ENCODE measurements around the gene BIRC3. TPM values are rescaled to one million over a fixed set of nuclear protein-coding genes. Genes with fewer than 3 reads are reported as not detected.
"Not testable (repeated sequence)": the region's sequence is repeated elsewhere in the genome, so short reads cannot be mapped to it uniquely, and the experiment has no call there.

The BIRC3 gene
- total and polyA plus RNA-seq, 3 donors from 2014 or later, result 6.2 to 10.9 (median 6.4) TPM

GRCh38 chr11:102328748-102329147, 11.5 kb downstream of the BIRC3 start:
- DNase-seq, result no peak
- intact Hi-C loops (cut with DNase I; ENCODE audit: low total_unique reads), result no loop called here
- TF ChIP-seq CTCF (IDR thresholded peaks at IDR 0.05) (no peak), POLR2A (IDR thresholded peaks at IDR 0.05) (no peak)
- no peaks in the 10 kb centered on the region for H3K9me3 ChIP-seq
- no peaks in the 10 kb centered on the region for H3K4me1 ChIP-seq
- no peak overlapping the region for H3K27ac ChIP-seq
- H3K27me3 ChIP-seq, result no peaks in the 10 kb centered on the region
- 89 to 100% methylated on average over 1 of the region's 1 CpG for WGBS, 2 donors
- H3K36me3 ChIP-seq (ENCODE audit: low read depth, missing control alignments), result no peaks in the 10 kb centered on the region
- H3K4me3 ChIP-seq, result no peak overlapping the region

- no peak for DNase-seq
- no peaks in the 10 kb centered on the region for H3K36me3 ChIP-seq (ENCODE audit: low read depth, missing control alignments)
- H3K27ac ChIP-seq, result no peak overlapping the region
- no peaks in the 10 kb centered on the region for H3K27me3 ChIP-seq
- no peaks in the 10 kb centered on the region for H3K9me3 ChIP-seq
- intact Hi-C loops (cut with DNase I; ENCODE audit: low total_unique reads), result no loop called here
- H3K4me1 ChIP-seq, result no peaks in the 10 kb centered on the region
- H3K4me3 ChIP-seq, result no peak overlapping the region
- TF ChIP-seq CTCF (IDR thresholded peaks at IDR 0.05) (no peak), POLR2A (IDR thresholded peaks at IDR 0.05) (no peak)
Measured at GRCh38 chr11:102330231-102330630, 12.9 kb downstream of the BIRC3 start.

- Histone ChIP-seq H3K4me1 (no peaks in the 10 kb centered on the region), H3K4me3 (no peak overlapping the region), H3K27ac (no peak overlapping the region), H3K36me3 (ENCODE audit: low read depth, missing control alignments) (no peaks in the 10 kb centered on the region), H3K9me3 (no peaks in the 10 kb centered on the region), H3K27me3 (no peaks in the 10 kb centered on the region)
- WGBS, 2 donors, result 87 to 92% methylated on average over 2 of the region's 2 CpGs
- no peak for TF ChIP-seq POLR2A (IDR thresholded peaks at IDR 0.05)
- no peak for TF ChIP-seq CTCF (IDR thresholded peaks at IDR 0.05)
- no peak for DNase-seq
- intact Hi-C loops (cut with DNase I; ENCODE audit: low total_unique reads), result no loop called here
Measured at GRCh38 chr11:102331341-102331740, 14.1 kb downstream of the BIRC3 start.

GRCh38 chr11:102332611-102332994, 15.3 kb downstream of the BIRC3 start:
- no peak for DNase-seq
- H3K4me3 ChIP-seq, result no peak overlapping the region
- H3K27ac ChIP-seq, result no peak overlapping the region
- no peaks in the 10 kb centered on the region for H3K36me3 ChIP-seq (ENCODE audit: low read depth, missing control alignments)
- no peak for TF ChIP-seq CTCF (IDR thresholded peaks at IDR 0.05)
- no peak for TF ChIP-seq POLR2A (IDR thresholded peaks at IDR 0.05)
- 81 to 84% methylated on average over 1 of the region's 1 CpG for whole genome bisulfite sequencing, 2 donors
- intact Hi-C loops (cut with DNase I; ENCODE audit: low total_unique reads), result no loop called here
- H3K4me1 ChIP-seq, result no peaks in the 10 kb centered on the region
- no peaks in the 10 kb centered on the region for H3K9me3 ChIP-seq
- no peaks in the 10 kb centered on the region for H3K27me3 ChIP-seq

GRCh38 chr11:102338479-102339010, 21.3 kb downstream of the BIRC3 start:
- intact Hi-C loops (cut with DNase I; ENCODE audit: low total_unique reads), result no loop called here
- TF ChIP-seq CTCF (IDR thresholded peaks at IDR 0.05) (no peak), POLR2A (IDR thresholded peaks at IDR 0.05) (no peak)

GRCh38 chr11:102341311-102341710, 24.0 kb downstream of the BIRC3 start:
- WGBS, 2 donors, result 86 to 88% methylated on average over 7 of the region's 7 CpGs

More at GRCh38 chr11:102338479-102339010, 21.3 kb downstream of the BIRC3 start:
- Histone ChIP-seq H3K36me3 (ENCODE audit: low read depth, missing control alignments) (no peaks in the 10 kb centered on the region), H3K27me3 (no peaks in the 10 kb centered on the region), H3K27ac (no peak overlapping the region), H3K4me1 (no peaks in the 10 kb centered on the region), H3K9me3 (no peaks in the 10 kb centered on the region), H3K4me3 (no peak overlapping the region)
- DNase-seq, result no peak

More at GRCh38 chr11:102341311-102341710, 24.0 kb downstream of the BIRC3 start:
- peaks cover 10% of the 10 kb centered on the region for H3K4me1 ChIP-seq
- H3K4me3 ChIP-seq; DNase-seq; H3K27ac ChIP-seq; H3K36me3 ChIP-seq (ENCODE audit: low read depth, missing control alignments); H3K9me3 ChIP-seq; H3K27me3 ChIP-seq; intact Hi-C loops (cut with DNase I; ENCODE audit: low total_unique reads): not testable (repeated sequence)

Measured in testis (tissue), 3 donors.